Calu3 (cell line): Measurements from ENCODE around the gene KSR2. TPM values are rescaled to one million over a fixed set of nuclear protein-coding genes. Genes with fewer than 3 reads are reported as not detected.

ENCODE experiments used
- BruUV-seq: library from RNA; stranded (reverse); fragments of 400-500 nt; replicated peaks from 2 replicates; lab custom pipeline; 2021; lab: Mats Ljungman, UMichigan
- CTCF ChIA-PET: fragments of 300-600 bp; sonication (Branson Sonifier 250); formaldehyde crosslinking; loops from one replicate; lab custom pipeline; 2022; ENCODE audit warnings: antibody characterized with exemption; lab: Charles Lee
- DNase-seq: peaks from one replicate; pipeline ENCODE4 v3.0.0; 2022
- H3K27ac Mint-ChIP-seq: one replicate; pipeline ENCODE4 v1.8.0; 2022; ENCODE audit warnings: mixed read lengths; ENCODE audit not compliant: unreplicated experiment
- H3K27me3 Mint-ChIP-seq: one replicate; pipeline ENCODE4 v1.8.0; 2022; ENCODE audit warnings: mixed read lengths; ENCODE audit not compliant: unreplicated experiment
- H3K36me3 Mint-ChIP-seq: one replicate; pipeline ENCODE4 v1.8.0; 2022; ENCODE audit warnings: mild to moderate bottlenecking, moderate library complexity, mixed read lengths; ENCODE audit not compliant: insufficient read depth, unreplicated experiment
- H3K4me1 Mint-ChIP-seq: one replicate; pipeline ENCODE4 v1.8.0; 2022; ENCODE audit warnings: mild to moderate bottlenecking, low read depth, mixed read lengths; ENCODE audit not compliant: unreplicated experiment
- H3K4me3 Mint-ChIP-seq: one replicate; pipeline ENCODE4 v1.8.0; 2022; ENCODE audit warnings: mild to moderate bottlenecking, low read depth, moderate library complexity, mixed read lengths; ENCODE audit not compliant: unreplicated experiment
- H3K9me3 Mint-ChIP-seq: one replicate; pipeline ENCODE4 v1.8.0; 2022; ENCODE audit warnings: low read depth, mixed read lengths; ENCODE audit not compliant: unreplicated experiment
- intact Hi-C: fragments of 100-400 bp; cut with micrococcal nuclease; formaldehyde crosslinking; loops from one replicate; pipeline ENCODE4 v1.10.0; 2022; ENCODE audit not compliant: unreplicated experiment
- total RNA-seq: library from RNA; stranded (reverse); gene quantifications from 2 replicates; pipeline ENCODE4 v1.2.3, GENCODE V29; 2022
- TF ChIP-seq, protein P1 (sequence below): fragments of 200-600 bp; IDR thresholded peaks from one replicate; pipeline ENCODE4 v1.8.0; 2022; ENCODE audit warnings: antibody characterized with exemption; ENCODE audit not compliant: unreplicated experiment

Gene KSR2
- total RNA-seq, 1 experiment from 2014 or later: 1.9 TPM

DNA sequence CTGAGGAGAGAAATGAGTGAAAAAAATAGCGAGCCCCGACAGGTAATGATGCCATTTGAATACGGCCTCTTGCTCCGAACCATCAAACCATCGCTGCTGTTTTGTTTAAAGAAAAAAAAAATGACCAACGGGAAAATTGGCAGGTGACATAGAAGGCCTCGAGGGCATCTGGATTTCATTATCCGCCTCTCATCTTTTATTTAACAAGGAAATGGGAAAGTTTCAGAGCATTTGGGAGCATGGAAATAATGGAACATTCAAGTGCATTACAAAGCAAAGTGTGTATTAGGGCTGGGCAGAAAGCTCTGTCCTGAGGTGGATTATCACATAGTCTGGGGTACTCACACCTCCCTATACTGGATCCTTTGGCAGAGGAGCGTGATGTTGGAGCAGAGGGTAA lies 258.7 kb downstream of the KSR2 start:
- DNase-seq: no peak
- Mint-ChIP-seq H3K9me3 (no peaks in the 10 kb centered on the region), H3K4me1 (no peaks in the 10 kb centered on the region), H3K27me3 (peaks cover 1% of the 10 kb centered on the region), H3K36me3 (no peaks in the 10 kb centered on the region), H3K4me3 (no peak overlapping the region), H3K27ac (no peak overlapping the region)
- CTCF ChIA-PET: interaction anchor here (0.8 kb wide), 1 partner anchor 1699 kb away, joined by 4 read pairs; no protein-coding TSS in a partner anchor
- TF ChIP-seq, protein P1, sequence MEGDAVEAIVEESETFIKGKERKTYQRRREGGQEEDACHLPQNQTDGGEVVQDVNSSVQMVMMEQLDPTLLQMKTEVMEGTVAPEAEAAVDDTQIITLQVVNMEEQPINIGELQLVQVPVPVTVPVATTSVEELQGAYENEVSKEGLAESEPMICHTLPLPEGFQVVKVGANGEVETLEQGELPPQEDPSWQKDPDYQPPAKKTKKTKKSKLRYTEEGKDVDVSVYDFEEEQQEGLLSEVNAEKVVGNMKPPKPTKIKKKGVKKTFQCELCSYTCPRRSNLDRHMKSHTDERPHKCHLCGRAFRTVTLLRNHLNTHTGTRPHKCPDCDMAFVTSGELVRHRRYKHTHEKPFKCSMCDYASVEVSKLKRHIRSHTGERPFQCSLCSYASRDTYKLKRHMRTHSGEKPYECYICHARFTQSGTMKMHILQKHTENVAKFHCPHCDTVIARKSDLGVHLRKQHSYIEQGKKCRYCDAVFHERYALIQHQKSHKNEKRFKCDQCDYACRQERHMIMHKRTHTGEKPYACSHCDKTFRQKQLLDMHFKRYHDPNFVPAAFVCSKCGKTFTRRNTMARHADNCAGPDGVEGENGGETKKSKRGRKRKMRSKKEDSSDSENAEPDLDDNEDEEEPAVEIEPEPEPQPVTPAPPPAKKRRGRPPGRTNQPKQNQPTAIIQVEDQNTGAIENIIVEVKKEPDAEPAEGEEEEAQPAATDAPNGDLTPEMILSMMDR: no peak
- no TSS peak for BruUV-seq
- intact Hi-C loops: no loop called here

DNA sequence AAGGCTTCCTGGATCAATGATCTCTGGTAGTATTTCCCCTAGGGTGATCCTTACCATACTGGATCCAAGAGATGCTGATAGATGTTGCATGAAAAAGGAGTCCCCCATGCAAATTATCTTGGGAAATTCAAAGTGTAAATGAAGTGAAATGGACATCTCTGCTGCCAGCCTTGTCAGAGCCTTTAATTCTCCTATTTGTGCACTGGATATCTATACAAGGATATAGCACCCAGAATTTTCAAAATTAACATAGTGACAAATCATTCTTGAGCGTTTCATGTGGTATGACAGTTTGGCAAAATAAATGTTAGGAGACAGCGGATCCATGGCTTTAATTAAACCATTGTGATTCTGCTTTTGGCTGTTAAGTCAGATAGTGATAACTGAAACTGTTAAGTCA lies 260.9 kb downstream of the KSR2 start:
- H3K27me3 Mint-ChIP-seq: peaks cover 6% of the 10 kb centered on the region
- H3K4me1 Mint-ChIP-seq: no peaks in the 10 kb centered on the region
- CTCF ChIA-PET: no interaction called here
- H3K9me3 Mint-ChIP-seq: no peaks in the 10 kb centered on the region
- TF ChIP-seq, protein P1: no peak
- BruUV-seq: no TSS peak
- no peak for DNase-seq
- H3K36me3 Mint-ChIP-seq: no peaks in the 10 kb centered on the region
- H3K4me3 Mint-ChIP-seq: no peak overlapping the region
- intact Hi-C loops: no loop called here
- no peak overlapping the region for H3K27ac Mint-ChIP-seq

DNA sequence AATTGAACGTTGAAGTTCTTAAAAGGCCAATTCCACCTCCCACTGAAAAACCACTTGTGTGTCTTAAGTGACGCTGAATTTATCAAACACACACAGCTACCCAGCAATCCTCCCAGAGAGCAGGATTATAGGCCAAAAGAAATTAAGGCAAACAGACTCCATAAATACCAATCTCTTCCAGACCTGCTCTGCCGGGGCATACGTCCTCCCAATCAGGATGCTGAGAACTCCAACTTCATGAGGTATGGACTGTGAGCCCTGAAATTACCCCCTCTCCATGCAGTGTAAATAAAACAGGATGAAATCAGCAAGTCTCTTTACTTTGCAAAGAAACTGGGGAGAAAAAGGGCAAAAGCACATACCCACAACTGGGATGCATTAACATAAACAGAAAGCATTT lies 265.2 kb downstream of the KSR2 start:
- H3K27me3 Mint-ChIP-seq: peaks cover 32% of the 10 kb centered on the region
- no peaks in the 10 kb centered on the region for H3K4me1 Mint-ChIP-seq
- H3K36me3 Mint-ChIP-seq: no peaks in the 10 kb centered on the region
- CTCF ChIA-PET: no interaction called here
- no peaks in the 10 kb centered on the region for H3K9me3 Mint-ChIP-seq
- DNase-seq: no peak
- TF ChIP-seq, protein P1: no peak
- intact Hi-C loops: no loop called here
- H3K4me3 Mint-ChIP-seq: no peak overlapping the region
- H3K27ac Mint-ChIP-seq: no peak overlapping the region
- BruUV-seq: no TSS peak

DNA sequence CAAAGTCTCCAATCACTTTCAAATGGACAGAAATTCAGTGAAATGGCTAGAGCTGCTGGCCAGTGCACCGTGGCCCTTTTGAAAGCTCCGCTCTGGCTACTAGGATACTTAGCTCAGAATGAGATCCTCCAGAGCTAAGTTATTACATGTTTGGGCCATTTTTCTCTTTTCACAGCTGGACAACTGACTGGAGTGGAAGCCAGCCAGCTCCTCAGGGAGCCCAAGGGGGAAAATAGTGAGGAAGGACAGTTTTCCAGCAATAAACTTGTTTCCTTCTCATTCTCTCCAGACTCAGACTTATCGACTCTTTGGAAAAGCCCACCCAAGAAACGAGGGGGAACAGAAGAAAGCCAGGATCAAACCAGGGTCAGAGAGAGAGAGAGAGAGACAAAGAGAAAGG lies 266.0 kb downstream of the KSR2 start:
- DNase-seq: no peak
- Mint-ChIP-seq H3K4me3 (no peak overlapping the region), H3K9me3 (no peaks in the 10 kb centered on the region), H3K36me3 (no peaks in the 10 kb centered on the region), H3K27me3 (peaks cover 38% of the 10 kb centered on the region), H3K4me1 (no peaks in the 10 kb centered on the region), H3K27ac (no peak overlapping the region)
- no TSS peak for BruUV-seq
- CTCF ChIA-PET: no interaction called here
- intact Hi-C loops: no loop called here
- TF ChIP-seq, protein P1: no peak
